GM21576 (cell line): ENCODE data around the gene TTBK2.
"Not testable (repeated sequence)": the region's sequence is repeated elsewhere in the genome, so short reads cannot be mapped to it uniquely, and the experiment has no call there.

Source experiments
- ATAC-seq: cut with Tn5 transposase; IDR thresholded peaks from one replicate; pipeline ENCODE4 v1.9.1; 2021; ENCODE audit warnings: mild to moderate bottlenecking, moderate library complexity; ENCODE audit not compliant: unreplicated experiment

TTBK2 gene

DNA sequence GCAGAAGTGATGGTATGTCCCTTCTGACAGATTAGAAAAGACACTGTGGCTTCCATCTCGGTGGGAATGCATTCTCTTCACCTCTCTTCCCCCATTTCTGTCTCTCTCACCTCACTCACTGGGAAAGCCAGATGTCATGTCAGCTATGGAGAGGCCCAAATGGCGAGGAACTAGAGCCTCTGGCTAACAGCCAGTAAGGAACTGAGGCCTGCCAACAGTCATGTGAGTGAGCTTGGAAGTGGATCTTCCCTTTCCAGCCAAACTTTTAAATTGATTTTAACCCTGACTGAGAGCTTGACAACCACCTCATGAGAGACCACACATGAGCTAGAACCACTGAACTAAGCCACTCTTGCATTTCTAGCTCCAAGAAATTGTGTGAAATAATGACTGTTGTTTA is 148.4 kb downstream of the TTBK2 start:
- no peak for ATAC-seq

DNA sequence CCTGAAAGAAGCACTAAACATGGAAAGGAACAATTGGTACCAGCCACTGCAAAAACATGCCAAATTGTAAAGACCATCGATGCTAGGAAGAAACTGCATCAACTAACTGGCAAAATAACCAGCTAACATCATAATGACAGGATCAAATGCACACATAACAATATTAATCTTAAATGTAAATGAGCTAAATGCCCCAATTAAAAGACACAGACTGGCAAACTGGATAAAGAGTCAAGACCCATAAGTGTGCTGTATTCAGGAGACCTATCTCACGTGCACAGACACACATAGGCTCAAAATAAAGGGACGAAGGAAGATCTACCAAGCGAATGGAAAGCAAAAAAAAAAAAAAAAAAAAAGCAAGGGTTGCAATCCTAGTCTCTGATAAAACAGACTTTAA is 154.5 kb downstream of the TTBK2 start:
- not testable (repeated sequence) for ATAC-seq

- ATAC-seq, result not testable (repeated sequence)
Observed at GRCh38 chr15:42764154-42764731, 156.3 kb downstream of the TTBK2 start.

DNA sequence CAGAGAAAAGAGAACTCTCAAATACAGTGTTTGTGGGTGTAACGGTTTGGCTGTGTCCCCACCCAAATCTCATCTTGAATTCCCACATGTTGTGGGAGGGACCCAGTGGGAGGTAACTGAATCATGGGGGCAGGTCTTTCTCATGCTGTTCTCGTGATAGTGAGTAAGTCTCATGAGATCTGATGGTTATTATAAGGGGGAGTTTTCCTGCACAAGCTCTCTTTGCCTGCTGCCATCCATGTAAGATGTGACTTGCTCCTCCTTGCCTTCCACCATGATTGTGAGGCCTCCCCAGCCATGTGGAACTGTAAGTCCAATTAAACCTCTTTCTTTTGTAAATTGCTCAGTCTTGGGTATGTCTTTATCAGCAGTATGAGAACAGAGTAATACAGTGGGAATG is 158.8 kb downstream of the TTBK2 start:
- not testable (repeated sequence) for ATAC-seq

GRCh38 chr15:42760759-42761158 is 159.8 kb downstream of the TTBK2 start:
- no peak for ATAC-seq

DNA sequence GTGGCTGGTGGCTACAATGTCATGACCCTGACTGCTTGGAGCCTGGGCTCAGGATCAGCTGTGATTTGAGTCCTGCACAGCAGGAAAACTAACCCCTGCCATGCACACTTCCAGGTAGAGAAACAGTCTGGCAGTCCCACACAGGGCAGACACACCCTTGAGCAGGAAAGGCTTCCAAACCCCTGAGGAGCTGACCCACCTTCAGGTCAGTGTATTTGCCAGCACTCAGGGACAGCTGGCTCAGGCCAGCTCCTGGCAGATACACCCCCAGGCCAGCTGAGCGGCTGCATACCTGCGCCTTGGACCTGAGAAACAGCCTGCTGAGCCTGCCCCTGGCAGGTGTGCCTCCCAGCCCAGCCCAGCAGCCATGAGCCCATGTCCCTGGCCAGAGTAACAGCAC is 161.5 kb downstream of the TTBK2 start:
- no peak for ATAC-seq

DNA sequence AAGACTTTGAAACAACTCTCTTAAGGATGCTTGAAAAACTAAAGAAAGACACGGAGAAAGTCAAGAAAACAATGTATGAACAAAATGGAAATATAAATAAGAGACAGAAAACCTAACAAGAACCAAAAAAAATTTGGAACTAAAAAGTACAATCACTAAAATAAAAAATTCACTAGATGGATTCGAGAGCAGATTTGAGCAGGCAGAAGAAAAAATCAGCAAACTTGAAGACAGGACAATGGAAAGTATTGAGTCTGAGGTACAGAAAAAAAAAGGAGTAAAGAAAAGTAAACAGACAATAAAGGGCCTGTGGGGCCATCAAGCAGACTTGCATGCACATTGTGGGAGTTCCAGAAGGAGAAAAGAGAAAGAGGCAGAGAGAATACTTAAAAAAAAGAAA is 170.3 kb downstream of the TTBK2 start:
- ATAC-seq, result no peak

- no peak for ATAC-seq
Observed at GRCh38 chr15:42749266-42749665, 171.3 kb downstream of the TTBK2 start.

GRCh38 chr15:42744195-42744594 is 176.4 kb downstream of the TTBK2 start:
- ATAC-seq, result no peak

DNA sequence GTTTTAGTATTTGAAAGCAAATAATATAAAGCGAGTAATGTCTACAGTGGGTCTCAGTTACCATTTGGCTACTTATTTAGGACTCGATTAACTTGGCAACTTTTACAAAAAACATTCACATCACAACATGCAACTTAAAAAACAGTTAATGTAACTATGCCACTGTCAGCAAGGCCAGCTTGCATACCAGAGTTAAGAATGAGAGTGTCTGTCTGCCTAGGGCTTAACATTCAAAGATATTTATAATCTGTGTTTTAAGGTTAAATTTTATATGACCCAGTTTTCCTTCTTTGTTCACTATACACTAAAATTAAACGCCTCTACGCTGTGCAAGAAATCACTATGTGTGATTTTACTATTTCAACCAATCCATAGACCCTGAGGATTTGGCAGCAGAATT is 178.4 kb downstream of the TTBK2 start:
- ATAC-seq, result no peak

- no peak for ATAC-seq
Observed at GRCh38 chr15:42741710-42742109, 178.9 kb downstream of the TTBK2 start.

- ATAC-seq, result no peak
Observed at GRCh38 chr15:42737529-42738328, 182.8 kb downstream of the TTBK2 start.

DNA sequence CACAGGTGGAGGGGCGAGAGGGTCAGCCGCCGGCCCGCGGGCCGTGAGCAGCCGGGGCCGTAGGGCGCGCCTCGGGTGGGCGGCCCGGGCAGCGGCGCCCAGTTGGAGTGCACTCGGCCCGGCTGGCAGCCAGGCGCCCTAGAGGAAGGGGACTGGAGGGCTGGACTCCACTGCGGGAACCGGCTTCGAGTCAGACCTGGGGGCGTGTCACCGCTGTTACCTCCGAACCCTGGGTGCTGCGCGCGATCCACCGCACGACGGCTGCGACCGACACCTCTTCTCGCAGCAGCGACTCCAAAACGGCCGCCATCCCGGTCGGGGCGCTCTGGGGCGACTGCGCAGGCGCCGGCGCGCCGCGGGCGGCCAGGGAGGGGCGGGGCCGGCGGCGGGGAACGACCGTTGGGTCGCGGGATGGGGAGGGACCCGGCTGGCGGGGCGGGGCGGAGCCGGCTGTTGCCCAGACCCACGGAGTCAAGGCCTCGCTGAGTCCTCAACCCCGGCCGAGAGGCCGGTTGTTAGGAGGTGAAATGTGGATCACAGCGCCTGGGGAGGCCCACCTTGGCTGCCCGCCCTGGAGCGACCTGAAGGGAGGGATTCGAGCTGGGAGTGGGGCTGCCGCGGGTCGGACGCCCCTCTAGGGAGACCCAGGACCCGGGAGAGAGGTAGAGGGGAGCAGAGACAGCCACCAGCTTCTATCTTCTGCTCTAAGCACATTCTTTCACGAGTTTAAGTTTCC is 183.6 kb downstream of the TTBK2 start, which contains the start of gene CDAN1:
Gene CDAN1, minus strand, starts transcription at position 336 of the 736 bp plus-strand sequence. Its CDS starts 26 bp downstream, at position 310.
- ATAC-seq, result peak; percentile 71

DNA sequence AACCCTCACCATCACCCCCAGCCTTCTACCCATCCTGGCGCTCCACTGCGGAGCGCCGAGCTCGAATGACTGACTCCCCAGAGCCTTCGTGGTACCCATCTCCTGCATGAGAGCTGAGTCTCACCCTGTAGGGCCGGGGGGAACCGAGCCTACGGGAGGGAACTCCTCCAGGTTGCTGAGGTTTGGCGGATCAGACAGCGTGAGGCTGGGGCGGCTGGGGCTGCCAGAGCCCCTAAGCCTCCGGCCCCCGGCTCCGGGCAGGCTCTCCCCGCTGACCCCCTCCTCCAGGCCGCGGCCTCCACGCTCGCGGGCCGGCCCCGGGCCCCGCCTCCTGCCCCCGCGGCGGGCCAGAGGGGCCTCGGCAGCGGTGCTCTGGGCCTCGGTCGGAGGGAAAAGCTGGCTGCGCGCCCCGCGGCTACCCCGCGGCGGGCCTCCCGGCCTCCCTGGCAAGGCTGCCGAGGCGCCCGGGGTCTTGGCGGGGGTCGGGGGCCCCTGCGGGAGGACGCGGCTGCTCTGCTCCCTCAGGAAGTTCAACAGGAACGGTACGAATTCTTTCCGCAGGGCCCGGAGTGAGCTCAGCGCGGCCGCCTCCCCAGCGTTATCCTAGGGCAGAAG is 184.3 kb downstream of the TTBK2 start:
- peak; percentile 28 for ATAC-seq

DNA sequence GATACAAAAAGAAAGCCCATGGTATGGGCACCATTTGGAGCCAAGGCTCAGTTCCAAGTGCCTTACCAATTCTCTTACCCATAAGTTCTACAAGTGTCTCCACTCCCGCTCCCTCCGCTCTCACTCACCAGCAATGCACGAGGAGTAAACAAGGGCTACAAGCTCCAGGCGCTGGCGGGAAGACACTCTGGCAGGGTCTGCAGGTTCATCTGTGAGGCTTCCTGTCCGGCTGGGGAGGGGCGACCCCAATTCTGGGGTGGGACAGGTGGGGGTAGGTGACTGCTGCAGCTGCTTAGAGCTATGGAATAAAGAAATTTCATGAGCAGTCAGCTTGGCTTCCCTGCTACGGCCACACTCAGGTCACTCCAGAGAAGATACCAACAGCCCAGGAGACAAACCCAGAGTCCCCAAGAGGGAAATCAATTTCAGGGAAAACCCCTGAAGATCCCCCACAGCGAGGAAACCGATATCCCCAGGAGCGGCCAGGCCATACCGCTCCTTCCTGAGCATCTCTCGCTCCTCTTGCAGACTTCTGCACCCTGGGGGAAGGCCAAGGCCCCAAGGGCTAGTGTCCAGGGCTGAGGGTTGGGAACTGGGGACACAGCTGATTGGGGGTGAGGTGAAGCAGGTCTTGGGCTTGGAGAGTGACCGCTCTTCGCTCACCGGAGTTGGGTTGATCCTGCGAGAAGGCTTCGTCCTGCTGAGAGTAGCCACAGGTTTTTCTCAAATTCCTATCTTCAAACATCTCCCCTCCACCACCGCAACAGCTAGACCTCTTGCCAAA is 185.0 kb downstream of the TTBK2 start:
- no peak for ATAC-seq

GRCh38 chr15:42734076-42734672 is 186.4 kb downstream of the TTBK2 start:
- ATAC-seq, result no peak

GRCh38 chr15:42733027-42733426 is 187.6 kb downstream of the TTBK2 start:
- no peak for ATAC-seq

DNA sequence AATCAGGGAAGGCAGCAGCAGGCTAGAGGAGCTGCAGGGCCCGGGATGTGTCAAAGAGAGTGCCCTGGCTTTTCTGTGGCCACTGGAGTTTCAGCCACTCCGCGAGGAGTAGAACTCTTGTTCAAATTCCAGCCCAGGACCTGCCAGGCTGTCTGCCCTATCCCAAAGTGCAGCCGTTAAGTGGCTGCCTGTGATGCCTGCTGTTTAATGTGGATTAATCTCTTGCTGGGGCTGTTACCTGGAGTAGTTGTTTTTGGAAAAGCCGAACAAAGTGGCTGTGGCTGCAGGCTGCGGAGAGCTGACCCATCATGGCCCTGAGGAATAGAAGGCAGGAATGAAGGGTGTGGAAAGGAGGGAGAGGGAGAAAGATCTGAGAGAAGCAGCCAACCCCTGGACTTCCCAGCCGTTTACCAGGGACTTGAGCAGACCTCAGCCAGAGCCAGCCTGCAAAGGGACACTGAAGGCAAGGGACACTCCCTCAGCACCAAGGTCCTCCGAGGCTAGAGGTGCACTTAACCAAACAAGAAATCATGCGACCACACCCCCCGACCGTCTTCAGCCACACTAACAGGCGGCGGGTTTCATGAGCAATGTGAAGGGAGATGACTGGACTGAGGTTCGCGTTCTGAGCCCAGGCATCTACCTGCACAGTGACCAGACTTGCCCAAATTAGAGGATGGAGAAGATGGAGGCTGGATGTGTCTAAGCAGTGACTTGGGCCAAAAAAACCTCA is 188.3 kb downstream of the TTBK2 start:
- ATAC-seq, result no peak

GRCh38 chr15:42731461-42731860 is 189.1 kb downstream of the TTBK2 start:
- ATAC-seq, result no peak
